NCI-H1048 (cell line): ENCODE data around the gene GBX2.

ENCODE experiments used
- DNase-seq: peaks from one replicate; lab custom pipeline; 2025; lab: John Stamatoyannopoulos, UW

The GBX2 gene

DNA sequence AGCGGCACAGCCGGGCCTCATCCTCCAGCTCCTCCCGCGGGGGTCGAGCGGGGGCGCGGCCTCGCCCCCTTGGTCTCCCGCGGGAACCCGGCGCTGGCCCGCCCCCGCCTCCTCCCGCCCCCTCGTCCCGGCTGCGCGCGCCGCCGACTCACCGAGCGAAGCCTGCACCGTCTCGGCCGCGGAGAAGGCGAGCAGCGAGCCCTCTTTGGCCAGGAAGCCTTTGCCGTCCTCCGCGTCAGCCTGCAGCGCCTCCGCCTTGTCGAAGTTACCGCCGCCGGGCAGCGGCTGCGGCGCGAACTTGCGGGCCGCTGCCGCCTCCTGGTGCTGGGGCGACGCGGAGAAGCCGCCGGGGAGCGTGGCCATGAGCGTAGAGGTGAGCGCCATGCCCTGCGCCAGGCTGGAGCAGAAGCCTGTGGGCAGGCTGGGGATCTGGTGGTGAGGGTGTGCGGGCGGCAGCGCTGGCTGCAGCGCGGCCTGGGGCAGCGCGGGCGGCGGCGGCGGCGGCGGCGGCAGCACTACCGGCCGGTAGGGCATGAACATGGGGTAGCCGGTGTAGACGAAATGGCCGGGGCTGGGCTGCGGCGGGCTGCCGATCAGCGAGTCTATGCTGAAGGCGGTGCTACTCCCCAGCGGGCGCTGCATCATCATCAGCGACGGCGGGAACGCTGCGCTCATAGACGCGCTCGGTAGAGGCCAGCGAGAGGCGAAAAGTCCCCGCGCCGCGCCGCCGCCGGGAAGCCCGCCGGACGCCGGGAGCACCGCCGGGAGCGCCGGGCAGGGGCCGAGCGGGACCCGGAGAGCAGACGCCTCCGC is 683 bp downstream of the GBX2 start:
- DNase-seq: no peak

DNA sequence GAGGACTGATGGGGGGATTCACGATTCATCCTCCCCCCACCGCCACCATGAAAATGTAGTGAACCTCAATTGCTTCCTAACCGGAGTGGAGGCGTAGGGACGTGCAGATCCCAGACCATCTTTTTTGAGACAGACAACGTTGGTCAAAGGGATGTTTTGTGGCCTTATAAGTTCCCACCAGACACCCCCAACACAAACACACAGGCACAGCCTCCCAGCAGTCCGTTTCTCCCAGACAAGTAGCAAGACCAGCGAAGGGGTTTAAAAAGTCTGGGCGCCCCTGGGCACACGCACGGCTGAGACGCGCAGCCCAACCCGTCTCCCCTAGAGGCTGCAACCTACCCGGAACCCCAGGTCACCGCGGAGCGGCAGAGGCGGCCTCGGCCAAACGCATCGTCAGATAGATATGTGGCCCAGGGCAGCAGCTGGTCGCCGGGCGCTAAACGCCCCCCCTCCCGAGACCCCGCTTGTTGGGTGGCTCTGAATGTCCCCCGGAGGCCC is 1.3 kb downstream of the GBX2 start:
- no peak for DNase-seq

DNA sequence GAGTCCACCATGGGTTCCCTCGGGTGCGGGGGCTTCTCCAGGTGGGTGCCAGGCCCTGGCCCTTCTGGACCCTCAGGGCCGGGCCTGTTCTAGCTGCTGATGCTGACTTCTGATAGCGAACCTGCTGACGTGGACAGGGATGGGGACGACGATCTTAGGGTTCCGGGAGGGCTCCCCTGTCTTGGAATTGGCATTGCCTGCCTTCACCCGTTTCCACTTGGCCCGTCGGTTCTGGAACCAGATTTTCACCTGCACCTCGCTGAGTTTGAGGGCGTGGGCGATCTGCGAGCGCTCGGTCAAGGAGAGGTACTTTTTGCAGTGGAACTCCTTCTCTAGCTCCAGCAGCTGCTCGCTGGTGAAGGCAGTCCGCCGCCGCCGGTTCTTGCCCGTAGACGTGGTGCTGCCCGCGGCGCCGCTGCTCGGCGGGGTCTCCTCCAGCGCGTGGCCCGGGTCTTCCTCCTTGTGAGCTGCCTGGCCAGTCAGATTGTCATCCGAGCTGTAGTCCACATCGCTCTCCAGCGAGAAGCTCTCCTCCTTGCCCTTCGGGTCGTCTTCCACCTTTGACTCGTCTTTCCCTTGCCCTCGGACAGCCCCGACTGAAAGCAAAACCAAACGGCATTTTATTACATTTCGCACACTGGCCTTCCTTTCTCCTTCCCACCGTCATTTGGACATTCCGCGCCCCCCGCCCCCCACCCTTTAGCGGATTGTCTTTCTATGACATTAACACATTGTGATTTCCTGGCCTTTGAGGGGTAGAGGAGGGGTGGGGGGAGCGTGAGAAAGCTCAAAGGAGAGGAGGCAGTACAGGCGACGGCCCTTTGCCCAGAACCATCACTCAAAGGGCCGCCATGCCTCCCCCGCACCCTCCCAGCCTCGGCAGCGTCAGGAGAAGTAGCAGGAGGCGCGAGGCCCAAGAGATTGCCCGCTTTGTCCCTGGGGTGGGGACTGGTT is 2.1 kb downstream of the GBX2 start:
- no peak for DNase-seq

DNA sequence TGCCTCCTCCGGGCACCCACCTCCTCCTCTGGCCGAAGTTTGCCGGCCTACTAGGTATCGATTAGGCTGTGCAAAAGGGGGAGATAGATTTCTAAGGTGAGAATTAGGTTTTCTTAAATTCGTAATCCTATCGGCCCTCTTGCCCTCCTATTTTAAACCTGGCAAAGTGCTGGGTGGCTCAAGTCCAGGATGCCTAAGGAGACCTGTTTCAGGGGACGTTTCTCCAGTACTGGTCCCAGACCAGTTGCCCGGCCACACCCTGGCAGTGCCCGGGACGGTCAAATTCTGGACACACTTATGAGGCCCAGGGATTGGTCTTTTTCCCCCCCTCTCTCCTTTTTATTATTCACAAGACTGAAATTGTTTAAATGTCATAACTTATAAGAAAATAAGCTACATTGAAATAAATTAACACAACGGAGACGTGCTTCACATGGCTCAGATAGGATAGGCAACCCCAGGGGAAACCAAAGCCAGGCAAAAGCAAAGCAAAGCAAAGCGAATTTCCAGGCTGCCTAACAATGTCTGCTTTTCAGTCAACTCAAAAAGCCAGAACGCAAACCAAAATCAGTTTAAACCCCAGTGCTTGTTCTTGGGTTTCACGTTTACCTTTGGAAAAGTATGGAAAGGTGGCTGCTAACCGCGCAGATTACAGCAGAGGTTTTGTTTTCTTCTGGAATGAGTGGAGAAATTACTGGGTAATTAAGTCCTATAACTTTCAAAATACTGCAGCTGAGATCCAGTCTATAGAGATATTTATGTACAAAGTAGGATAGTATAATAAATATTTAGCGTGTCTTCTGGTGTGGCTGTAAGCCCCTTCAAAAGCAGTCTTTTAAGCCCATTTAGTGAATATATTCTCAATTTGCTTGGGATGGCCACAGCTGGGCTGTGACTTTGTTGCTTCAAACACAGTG is 3.0 kb downstream of the GBX2 start:
- no peak for DNase-seq

DNA sequence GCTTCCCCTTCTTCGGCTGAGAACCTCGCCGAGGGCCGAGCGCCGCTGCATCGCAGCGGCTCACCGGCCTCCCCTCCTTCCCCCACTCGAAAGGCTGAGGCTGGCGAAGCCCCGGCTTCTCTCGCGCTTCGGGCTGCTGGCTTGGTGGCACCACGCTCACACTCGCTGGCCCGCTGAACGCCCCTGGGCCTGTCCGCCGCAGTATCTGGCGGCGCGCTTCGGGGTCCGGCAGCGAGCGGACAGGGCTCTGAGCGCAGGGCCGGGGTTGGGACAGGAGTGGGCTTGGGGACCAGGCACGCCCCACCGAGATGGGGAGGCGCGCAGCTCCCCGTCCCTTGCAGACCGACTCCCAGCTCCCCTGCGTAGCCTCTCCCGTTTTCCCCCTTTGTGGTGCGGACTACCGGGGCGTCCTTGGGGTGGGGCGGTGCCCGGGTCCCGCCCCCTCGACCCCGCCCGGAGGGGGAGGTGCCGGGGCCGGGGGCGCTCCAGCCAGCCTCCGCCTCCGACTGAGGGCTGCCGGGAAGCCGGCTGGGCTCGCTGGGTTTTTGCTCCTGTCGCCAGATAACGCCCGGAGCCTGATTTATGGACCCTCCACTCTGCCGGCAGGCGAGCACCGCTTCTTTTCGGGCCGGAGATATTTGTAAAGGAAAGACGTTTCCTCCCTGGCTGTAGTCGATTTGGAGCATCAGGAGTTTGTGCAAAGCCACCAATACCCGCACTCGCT is 3.8 kb downstream of the GBX2 start:
- DNase-seq: no peak

DNA sequence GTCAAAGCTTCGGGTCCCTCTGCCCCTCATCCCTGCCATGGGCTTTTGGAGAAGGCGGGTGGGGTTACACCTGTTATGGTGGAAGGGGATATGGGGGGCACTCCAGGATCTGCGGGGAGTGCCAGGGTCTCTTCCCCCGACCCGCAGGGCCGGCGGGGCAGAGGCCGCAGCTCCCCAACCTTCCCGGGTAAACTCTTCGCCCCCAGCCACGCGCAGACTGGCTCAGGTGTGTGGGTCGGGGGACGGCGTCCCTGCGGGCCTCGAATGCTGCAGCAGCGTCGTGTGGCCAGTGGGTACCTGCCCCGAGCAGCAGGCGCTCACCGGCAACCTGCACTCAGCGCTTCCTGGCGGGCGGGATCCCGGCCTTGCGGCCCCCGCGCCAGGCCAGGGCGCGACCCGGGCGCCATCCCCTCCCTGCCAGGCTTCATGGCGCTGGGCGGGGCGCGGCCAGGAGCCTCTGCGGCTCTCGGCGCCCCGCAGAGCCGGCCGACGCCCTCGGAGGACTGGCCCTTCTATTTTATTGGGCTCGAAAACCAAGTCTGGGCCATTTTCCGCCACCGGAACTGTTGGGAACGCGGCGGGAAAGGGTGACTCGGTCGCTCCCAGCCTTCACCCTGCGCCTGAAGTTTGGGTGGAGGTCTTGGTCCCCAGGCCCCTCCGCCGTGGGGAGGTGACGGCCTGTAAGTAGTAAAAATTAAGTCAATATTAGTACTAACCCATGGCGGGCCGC is 4.5 kb downstream of the GBX2 start:
- no peak for DNase-seq

DNA sequence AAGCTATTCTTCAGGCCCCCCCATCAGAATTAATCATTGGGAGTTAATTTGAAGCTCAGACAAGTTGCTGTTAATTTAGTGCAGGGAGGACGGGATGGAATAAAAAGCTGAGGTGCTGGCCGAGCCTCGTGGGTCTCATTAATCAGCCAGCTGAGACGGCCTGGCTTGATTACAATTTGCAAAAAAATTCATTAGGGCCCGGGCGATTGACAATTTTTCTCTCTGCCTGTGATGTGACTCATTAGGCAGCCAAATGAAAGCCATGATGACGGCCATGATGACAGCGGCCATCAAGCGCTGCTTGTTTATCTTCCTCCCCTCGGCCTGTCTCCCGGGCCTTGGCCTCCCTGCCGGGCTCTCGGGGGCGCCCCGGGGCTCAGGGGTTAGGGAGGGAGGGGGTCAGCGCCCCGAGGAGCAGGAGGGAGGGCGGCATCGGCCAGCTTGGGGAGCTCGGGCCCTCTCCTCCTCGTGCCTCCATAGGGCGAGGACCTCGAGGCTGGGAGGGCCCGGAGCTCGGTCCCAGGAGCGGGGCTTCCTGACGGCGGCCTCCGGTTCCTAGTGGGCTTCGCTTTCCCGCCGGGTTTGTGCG is 5.2 kb downstream of the GBX2 start:
- DNase-seq: no peak

DNA sequence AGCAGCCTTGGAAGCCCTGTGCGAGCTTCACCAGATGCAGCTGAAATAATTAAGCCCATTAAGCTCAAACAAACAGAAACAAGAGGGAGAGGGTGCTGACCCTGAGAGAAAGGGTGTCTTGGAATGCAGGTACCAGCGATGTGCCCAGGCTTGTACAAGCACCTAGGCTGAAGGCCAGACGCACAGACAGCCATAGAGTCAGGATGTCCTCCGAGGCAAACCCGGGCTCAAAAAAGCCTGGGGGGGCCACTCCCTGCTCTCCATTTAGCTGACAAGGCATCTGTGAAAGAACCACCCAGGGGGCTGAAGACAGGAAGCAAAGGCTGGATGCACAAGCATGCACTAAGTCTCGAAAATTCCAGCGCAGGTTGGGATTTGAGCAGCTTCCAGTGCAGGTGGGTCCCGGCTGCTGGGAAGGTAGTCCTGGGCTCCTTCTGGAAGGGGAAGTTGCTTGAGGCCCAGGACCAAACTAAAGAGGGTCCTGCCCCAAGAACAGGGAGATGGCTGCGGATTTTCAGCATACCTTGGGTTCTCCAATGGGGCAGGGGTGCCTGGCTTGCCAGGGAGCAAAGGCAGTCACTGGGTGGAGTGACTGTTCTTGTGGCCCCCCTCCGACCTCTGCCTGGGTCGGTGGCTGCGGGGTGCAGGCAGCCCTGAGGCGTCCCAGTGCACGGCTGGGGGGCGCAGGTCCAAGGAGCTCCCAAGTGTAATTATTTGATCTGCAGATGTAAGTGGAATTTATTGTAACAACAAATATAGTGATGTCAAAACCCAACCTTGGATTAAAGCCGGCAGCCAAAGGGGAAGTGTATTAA is 5.9 kb downstream of the GBX2 start:
- no peak for DNase-seq

DNA sequence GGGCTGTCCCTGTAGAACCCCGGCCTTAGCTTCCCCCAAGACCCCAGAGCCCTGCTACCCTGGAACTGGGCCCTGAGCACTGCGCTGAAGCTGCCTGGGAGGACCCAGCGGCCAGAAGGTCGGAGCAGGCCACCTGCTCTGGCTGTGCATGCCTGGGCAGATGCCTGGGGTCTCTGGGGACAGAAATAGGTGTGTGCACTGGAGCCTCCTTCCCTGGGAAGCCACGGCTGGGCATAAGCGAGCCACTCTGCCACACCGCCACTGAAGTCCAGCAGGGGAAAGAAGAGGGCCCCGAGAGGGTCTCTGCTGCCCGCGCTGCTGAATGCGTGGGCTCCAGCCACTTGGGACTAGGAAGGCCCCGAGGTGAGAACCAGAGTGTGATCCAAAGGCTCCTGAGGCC is 6.7 kb downstream of the GBX2 start:
- no peak for DNase-seq

DNA sequence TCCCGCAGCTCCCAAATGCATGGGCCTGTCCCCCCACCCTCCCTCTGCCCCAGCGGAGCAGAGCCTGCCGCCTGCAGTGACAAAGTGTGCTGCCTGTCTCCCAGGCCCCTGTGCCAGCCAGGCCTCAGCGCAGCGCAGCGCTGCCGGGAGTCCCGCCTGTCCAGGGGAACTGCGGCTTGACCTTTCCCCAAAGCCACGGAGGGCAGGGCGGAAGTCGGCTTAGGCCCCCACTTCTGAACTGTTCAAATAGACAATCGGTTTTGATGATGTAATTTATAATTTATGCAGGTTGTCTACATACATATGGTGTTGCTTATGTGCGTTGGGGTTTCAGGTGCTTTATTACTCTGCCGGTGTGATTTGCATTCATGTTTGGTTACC is 7.1 kb downstream of the GBX2 start:
- no peak for DNase-seq

DNA sequence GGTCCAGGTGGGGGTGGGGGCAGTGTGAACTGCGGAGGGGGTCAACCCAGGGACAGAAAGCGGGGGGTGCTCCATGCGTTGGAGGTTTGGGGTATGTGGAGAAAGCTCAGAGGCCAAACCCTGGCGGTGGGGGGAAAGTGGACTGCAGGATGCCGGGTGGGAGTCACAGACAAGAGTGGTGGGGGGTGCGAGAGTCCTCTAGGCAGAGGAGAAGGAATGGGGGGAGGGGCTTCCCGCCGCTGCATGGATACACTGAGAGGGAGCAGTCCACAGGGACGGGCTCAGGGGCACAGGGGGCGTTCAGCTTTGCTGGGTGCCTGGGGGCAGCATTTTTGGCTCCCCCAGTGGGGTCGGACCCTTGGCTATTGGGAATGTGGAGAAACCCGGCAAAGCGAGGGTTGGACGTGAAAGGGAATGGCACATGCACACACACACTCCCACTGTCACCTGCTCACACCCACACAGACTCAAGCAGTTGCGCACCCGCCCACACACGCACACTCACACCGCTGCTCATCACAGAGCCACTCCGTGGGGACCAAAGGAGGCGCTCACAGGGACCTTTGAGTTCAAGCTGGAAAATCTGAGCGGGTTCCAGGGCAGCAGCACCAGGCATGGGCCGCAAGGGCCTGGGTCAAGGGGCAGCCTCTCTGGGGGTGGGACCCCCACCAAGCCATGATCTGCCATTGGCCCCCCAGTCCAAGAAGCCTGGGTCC is 7.7 kb downstream of the GBX2 start:
- no peak for DNase-seq

DNA sequence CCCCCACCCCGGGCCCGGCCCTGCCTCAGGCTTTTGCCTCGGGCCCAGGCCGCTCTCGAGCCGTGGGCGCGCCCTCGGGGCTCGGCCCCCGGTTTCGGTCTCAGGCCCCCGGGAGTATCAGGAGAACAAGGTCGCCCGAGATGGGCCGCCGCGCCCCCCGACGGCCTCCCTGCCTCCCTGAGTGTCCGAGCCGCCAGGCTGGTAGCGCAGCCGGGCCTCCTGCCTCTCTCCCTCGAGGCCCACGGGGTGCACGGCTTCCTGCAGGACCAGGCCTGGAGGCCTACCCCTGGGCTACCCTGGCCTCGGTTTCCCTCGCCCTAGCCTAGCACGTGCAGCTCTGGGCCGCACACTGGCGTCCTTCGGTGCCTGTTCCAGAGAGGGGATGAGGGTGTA is 8.4 kb downstream of the GBX2 start:
- DNase-seq: no peak

DNA sequence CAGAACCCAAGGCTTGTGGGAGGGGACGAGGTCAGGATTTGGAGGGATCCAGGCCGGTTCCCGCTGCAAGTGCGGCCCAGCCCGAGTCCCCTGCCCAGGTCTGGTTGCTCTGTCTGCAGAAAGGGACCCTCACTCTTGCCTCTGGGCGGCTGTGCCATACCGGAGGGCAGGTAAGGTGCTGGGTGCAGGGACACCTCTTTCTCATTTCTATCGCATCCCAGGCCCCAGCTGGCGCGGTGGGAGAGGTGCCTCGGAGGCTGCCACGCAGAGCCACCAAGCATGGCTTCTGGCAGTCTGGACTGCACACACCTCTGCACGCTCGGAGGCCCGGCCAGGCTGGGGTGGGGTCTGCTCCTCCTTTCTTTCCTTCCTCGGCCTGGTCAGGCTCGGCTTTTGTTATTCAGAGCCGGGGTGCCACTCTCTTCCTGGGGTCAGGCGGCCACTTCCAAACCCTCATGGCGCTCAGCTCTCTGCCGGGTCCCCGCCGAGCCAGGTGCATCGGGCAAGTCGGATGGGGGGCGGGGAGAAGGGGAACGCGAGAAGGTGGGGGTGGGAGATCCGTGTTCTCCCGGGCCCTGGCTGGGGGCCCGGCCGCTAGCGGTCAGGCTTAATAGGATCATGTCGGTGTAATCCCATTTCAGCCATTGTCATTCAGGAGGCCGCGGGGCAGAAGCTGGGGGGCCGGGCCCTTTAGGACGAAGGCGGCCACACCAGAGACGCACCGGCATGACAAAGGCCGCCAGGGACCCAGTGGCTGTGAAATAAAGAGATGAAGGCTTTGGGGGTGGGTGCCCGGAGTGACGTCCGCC is 9.0 kb downstream of the GBX2 start:
- no peak for DNase-seq

DNA sequence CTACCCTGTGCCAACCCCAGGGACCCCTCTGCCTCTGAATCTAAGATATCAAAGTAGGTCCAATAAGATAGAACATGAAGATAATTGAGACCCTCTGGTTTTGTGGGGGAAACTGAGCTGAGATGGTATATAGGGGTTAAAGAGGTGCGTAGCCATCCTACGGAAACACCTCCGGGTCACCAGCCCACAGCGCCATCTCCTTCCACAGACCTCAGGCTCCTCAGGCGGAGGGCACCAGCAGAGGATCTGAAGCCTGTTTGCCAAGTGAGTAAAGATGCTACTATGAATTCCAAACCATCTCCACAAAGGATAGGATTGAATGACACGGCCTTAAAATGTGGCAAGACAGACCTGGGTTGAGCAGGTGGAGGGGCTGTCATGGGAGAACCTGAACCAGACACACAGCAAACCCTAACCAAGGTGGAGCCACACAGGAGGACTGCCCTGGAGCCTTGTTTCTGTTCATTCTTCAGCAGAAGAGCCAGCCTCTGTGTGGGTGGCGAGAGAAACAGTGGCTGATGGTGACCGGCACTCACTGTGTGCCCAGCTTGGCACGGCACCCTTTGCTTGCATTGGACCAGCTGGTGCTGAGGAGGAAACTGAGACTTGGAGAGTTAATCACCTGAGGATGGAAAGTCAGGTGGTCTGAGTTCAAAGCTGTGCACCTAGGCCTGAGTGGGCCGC is 10.2 kb downstream of the GBX2 start:
- no peak for DNase-seq

DNA sequence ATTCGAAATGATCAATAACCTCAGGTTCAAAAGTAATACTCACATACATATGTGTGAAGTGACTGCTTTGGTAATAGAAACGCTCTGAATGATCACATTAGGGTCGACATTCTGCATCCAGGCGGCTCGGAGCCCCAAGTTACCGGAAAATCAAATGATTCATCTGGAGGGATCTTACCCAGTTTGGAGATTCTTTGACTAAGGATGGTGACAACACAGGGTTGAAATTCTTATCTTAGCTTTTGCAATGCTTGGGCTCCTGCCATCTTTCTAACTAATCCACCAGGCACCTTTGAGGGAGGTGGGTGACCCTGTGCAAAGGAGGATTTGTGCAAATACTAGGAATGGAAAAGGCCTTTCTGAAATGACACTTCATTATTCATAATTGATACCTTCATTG is 10.8 kb downstream of the GBX2 start:
- no peak for DNase-seq

DNA sequence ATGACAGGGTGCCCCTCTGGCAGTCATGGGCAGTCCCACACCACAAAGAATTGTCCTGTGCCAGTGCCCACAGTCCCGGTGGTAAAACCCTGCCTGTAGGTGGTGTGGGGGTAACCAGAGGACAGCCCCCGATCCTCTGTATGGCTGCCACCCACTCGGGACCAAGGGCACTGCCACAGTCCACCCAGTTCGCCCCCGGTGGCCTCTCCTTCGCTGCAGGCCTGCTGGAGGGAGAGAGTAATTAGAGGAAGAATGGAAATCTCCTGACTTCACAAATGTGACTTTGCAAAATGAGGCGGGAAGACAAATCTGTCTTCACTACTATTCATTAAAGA is 11.4 kb downstream of the GBX2 start:
- no peak for DNase-seq

DNA sequence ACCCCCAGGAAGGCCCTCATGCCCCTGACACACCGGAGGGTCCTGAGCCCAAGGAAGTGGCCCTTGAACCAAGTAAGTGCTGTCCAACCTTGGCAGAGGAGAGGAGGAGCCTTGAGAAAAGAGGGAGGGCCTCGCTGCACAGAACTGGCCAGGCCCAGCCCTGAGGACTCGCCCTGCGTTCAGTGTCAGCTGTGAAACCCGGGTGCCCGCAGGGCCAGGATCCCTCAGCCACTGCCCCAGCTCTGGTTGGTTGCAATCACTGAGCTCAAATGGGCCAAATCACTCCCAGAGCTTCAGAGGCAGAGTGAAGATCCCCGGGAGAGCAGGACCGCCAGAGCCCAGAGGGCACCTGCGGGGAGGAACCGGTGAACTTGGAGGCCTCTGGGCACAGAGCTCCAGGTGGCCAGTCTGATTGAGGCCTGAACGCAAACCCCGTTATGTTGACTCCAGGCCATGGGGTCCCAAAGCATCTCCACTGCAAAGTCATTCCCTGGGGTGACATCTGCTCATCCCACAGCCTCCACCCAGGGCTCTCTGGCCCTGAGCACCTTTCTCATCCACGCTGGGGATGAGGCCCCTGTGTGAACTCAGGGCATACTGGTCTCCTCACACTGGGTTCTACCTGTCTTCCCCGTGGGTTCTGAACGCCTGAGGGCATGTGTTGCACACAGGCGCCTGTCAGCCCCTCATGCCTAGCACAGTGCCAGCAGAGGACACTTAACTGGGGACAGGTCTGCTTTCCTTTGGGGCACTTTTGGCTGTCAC is 11.9 kb downstream of the GBX2 start:
- DNase-seq: no peak
